OCI-LY7 (cell line): ENCODE measurements around the gene TMEM54. TPM values are rescaled to one million over a fixed set of nuclear protein-coding genes. Genes with fewer than 3 reads are reported as not detected.

ENCODE experiments used
- BruUV-seq: library from RNA; stranded (reverse); fragments of 400-500 nt; replicated peaks from 2 replicates; lab custom pipeline; 2021; lab: Mats Ljungman, UMichigan
- CTCF ChIA-PET: fragments of 300-600 bp; sonication (Branson Sonifier 250); formaldehyde crosslinking; loops from one replicate; lab custom pipeline; 2022; ENCODE audit warnings: antibody characterized with exemption; ENCODE audit not compliant: unreplicated experiment; lab: Charles Lee
- POLR2A ChIA-PET: fragments of 300-600 bp; sonication (Branson Sonifier 250); formaldehyde crosslinking; loops from one replicate; lab custom pipeline; 2022; ENCODE audit warnings: antibody characterized with exemption; lab: Charles Lee
- DNase-seq: peaks from one replicate; pipeline ENCODE4 v3.0.0-alpha.2; 2015; ENCODE audit warnings: low spot score
- H2AFZ ChIP-seq: fragments of 200-600 bp; sonication (generic), shearing (Covaris generic); 2 replicates; pipeline ENCODE4 v1.6.1; 2014; ENCODE audit warnings: mild to moderate bottlenecking, antibody characterized with exemption, low read length, moderate library complexity
- H3K27ac ChIP-seq: fragments of 200-600 bp; sonication (generic); 2 replicates; pipeline ENCODE4 v1.5.1; 2014; ENCODE audit warnings: mixed run types, low read depth, mild to moderate bottlenecking, moderate library complexity, low read length, inconsistent platforms; ENCODE audit not compliant: poor library complexity, severe bottlenecking
- H3K36me3 ChIP-seq: fragments of 200-600 bp; sonication (generic); 2 replicates; pipeline ENCODE4 v1.6.1; 2014; ENCODE audit warnings: mild to moderate bottlenecking, antibody characterized with exemption, low read length, moderate library complexity, mixed read lengths; ENCODE audit not compliant: insufficient read depth
- H3K4me1 ChIP-seq: fragments of 200-600 bp; sonication (generic); 2 replicates; pipeline ENCODE4 v1.5.1; 2014; ENCODE audit warnings: mild to moderate bottlenecking, low read length; ENCODE audit not compliant: insufficient read depth, poor library complexity, severe bottlenecking
- H3K4me2 ChIP-seq: fragments of 200-600 bp; sonication (generic); 2 replicates; pipeline ENCODE4 v1.6.1; 2014; ENCODE audit warnings: mild to moderate bottlenecking, low read length
- H3K4me3 ChIP-seq: fragments of 200-600 bp; sonication (generic); 2 replicates; pipeline ENCODE4 v1.5.1; 2014; ENCODE audit warnings: mild to moderate bottlenecking, low read depth, low read length; ENCODE audit not compliant: poor library complexity, severe bottlenecking
- H3K79me2 ChIP-seq: fragments of 200-600 bp; sonication (generic); 2 replicates; pipeline ENCODE4 v1.6.1; 2016; ENCODE audit warnings: low read depth, mild to moderate bottlenecking, low read length, moderate library complexity, mixed read lengths; ENCODE audit not compliant: insufficient read depth
- H3K9me2 ChIP-seq: fragments of 200-600 bp; sonication (generic); 2 replicates; pipeline ENCODE4 v1.6.1; 2016; ENCODE audit warnings: mild to moderate bottlenecking, low read length, mixed read lengths; ENCODE audit not compliant: insufficient read depth
- H3K9me3 ChIP-seq: fragments of 200-600 bp; sonication (generic); 2 replicates; pipeline ENCODE4 v1.6.1; 2014; ENCODE audit warnings: mild to moderate bottlenecking, mixed run types, low read length, mixed read lengths
- H4K20me1 ChIP-seq: fragments of 200-600 bp; sonication (generic); 2 replicates; pipeline ENCODE4 v1.6.1; 2014; ENCODE audit warnings: mild to moderate bottlenecking, antibody characterized with exemption, low read length, moderate library complexity, mixed read lengths; ENCODE audit not compliant: insufficient read depth
- CTCF ChIP-seq: fragments of 200-600 bp; sonication (generic); conservative IDR thresholded peaks from 2 replicates; pipeline ENCODE4 v1.5.1; 2014; ENCODE audit warnings: mild to moderate bottlenecking, antibody characterized with exemption, low read length, moderate library complexity, mixed read lengths
- EZH2phosphoT487 ChIP-seq: fragments of 200-600 bp; sonication (generic); IDR thresholded peaks from 2 replicates; pipeline ENCODE4 v1.6.1; 2018; ENCODE audit warnings: low read depth, borderline replicate concordance, mild to moderate bottlenecking, mixed run types, antibody characterized with exemption, low read length, moderate library complexity, mixed read lengths
- intact Hi-C: fragments of 100-400 bp; cut with micrococcal nuclease; formaldehyde crosslinking; loops from one replicate; pipeline ENCODE4 v1.10.0; 2022; ENCODE audit not compliant: unreplicated experiment
- total RNA-seq, 2 experiments: library from RNA; depleted of rRNA in 1 of 2; stranded (reverse); fragments of >200 nt in 1 of 2; shearing (Covaris generic) in 1 of 2; gene quantifications; 2 replicates each; pipeline ENCODE4 v1.2.3, GENCODE V29; 2014 to 2022

TMEM54 gene
- total RNA-seq, 2 experiments from 2014 or later = 0.93 to 3.1 TPM

GRCh38 chr1:32891630-32892029 is 9.6 kb downstream of the TMEM54 start:
- H2AFZ ChIP-seq = no peak overlapping the region
- H4K20me1 ChIP-seq = no peaks in the 10 kb centered on the region
- H3K4me3 ChIP-seq = no peak overlapping the region
- POLR2A ChIA-PET = interaction anchor here (0.6 kb wide), 1 partner anchor 51 kb away, joined by 3 read pairs; no protein-coding TSS in a partner anchor
- TF ChIP-seq EZH2phosphoT487 (no peak), CTCF (no peak)
- intact Hi-C loops = no loop called here
- no TSS peak for BruUV-seq
- peaks cover 4% of the 10 kb centered on the region for H3K4me1 ChIP-seq
- H3K9me2 ChIP-seq = no peaks in the 10 kb centered on the region
- DNase-seq = no peak
- no peak overlapping the region for H3K27ac ChIP-seq
- CTCF ChIA-PET = interaction anchor here (0.9 kb wide), 1 partner anchor 25 kb away, joined by 3 read pairs; no protein-coding TSS in a partner anchor
- no peak overlapping the region for H3K4me2 ChIP-seq
- H3K79me2 ChIP-seq = no peaks in the 10 kb centered on the region
- no peaks in the 10 kb centered on the region for H3K36me3 ChIP-seq
- no peaks in the 10 kb centered on the region for H3K9me3 ChIP-seq

- intact Hi-C loops = no loop called here
- no peak overlapping the region for H3K4me3 ChIP-seq
- no peak for DNase-seq
- no peaks in the 10 kb centered on the region for H3K79me2 ChIP-seq
- TF ChIP-seq CTCF (no peak), EZH2phosphoT487 (no peak)
- peaks cover 4% of the 10 kb centered on the region for H3K4me1 ChIP-seq
- ChIA-PET CTCF (interaction anchor here (0.9 kb wide), 1 partner anchor 24 kb away, joined by 3 read pairs; no protein-coding TSS in a partner anchor), POLR2A (interaction anchor here (0.6 kb wide), 1 partner anchor 50 kb away, joined by 3 read pairs; no protein-coding TSS in a partner anchor)
- no peak overlapping the region for H3K27ac ChIP-seq
- no peak overlapping the region for H2AFZ ChIP-seq
- no peaks in the 10 kb centered on the region for H3K36me3 ChIP-seq
- no peaks in the 10 kb centered on the region for H3K9me2 ChIP-seq
- no TSS peak for BruUV-seq
- no peaks in the 10 kb centered on the region for H3K9me3 ChIP-seq
- no peaks in the 10 kb centered on the region for H4K20me1 ChIP-seq
- no peak overlapping the region for H3K4me2 ChIP-seq
Observed at GRCh38 chr1:32891241-32891570, 10.0 kb downstream of the TMEM54 start.

GRCh38 chr1:32890516-32891240 is 10.5 kb downstream of the TMEM54 start:
- no peaks in the 10 kb centered on the region for H3K36me3 ChIP-seq
- H3K27ac ChIP-seq = no peak overlapping the region
- CTCF ChIA-PET = interaction anchor here (0.6 to 0.9 kb wide), 2 partner anchors 24 to 189 kb away, joined by 3 read pairs; no protein-coding TSS in a partner anchor
- no peak for TF ChIP-seq CTCF
- no peak for TF ChIP-seq EZH2phosphoT487
- BruUV-seq = no TSS peak
- H3K4me3 ChIP-seq = no peak overlapping the region
- H3K4me1 ChIP-seq = peaks cover 4% of the 10 kb centered on the region
- intact Hi-C loops = no loop called here
- no peaks in the 10 kb centered on the region for H3K79me2 ChIP-seq
- no peak overlapping the region for H3K4me2 ChIP-seq
- no peaks in the 10 kb centered on the region for H3K9me3 ChIP-seq
- DNase-seq = no peak
- no peaks in the 10 kb centered on the region for H4K20me1 ChIP-seq
- no peak overlapping the region for H2AFZ ChIP-seq
- H3K9me2 ChIP-seq = no peaks in the 10 kb centered on the region
- POLR2A ChIA-PET = no interaction called here
